CD4-positive, CD25-positive, alpha-beta regulatory T cell (primary cell): ENCODE measurements around the gene ZCWPW2. TPM values are rescaled to one million over a fixed set of nuclear protein-coding genes. Genes with fewer than 3 reads are reported as not detected.

Experiments used
- ATAC-seq, 2 donors: fragments of 150-1000 bp; cut with Tn5 transposase; one replicate each; pipeline ENCODE4 v1.10.0; 2021; ENCODE audit warnings: low read depth in 2 of 2, moderate number of reproducible peaks in 2 of 2, moderate library complexity in 1 of 2
- DNase-seq, 3 donors: peaks; one replicate each; pipeline versions ENCODE4 v3.0.0 to v3.0.0-alpha.2; 2012 to 2022; ENCODE audit warnings: mixed read lengths in 1 of 3
- H3K27ac ChIP-seq: one replicate; pipeline ENCODE4 v1.7.0; 2013; ENCODE audit warnings: mild to moderate bottlenecking, low read length; ENCODE audit not compliant: insufficient read depth, poor library complexity, severe bottlenecking
- H3K27me3 ChIP-seq: one replicate; pipeline ENCODE4 v1.7.0; 2013; ENCODE audit warnings: low read length; ENCODE audit not compliant: control insufficient read depth, insufficient read depth
- H3K36me3 ChIP-seq: one replicate; pipeline ENCODE4 v1.7.0; 2013; ENCODE audit warnings: mild to moderate bottlenecking, low read length, moderate library complexity; ENCODE audit not compliant: control insufficient read depth, insufficient read depth
- H3K4me1 ChIP-seq: 2 replicates; pipeline ENCODE4 v1.7.0; 2013; ENCODE audit warnings: mild to moderate bottlenecking, low read length; ENCODE audit not compliant: insufficient read depth, control insufficient read depth, poor library complexity, severe bottlenecking
- H3K4me3 ChIP-seq: one replicate; pipeline ENCODE4 v1.7.0; 2013; ENCODE audit warnings: low read depth, mild to moderate bottlenecking, low read length, moderate library complexity
- H3K9me3 ChIP-seq, 2 experiments: 1 replicate in 1 of 2; 2 replicates in 1 of 2; pipeline ENCODE4 v1.7.0; 2013; ENCODE audit warnings: low read length in 2 of 2, mild to moderate bottlenecking in 1 of 2, moderate library complexity in 1 of 2; ENCODE audit not compliant: control insufficient read depth in 2 of 2
- H3K27ac Mint-ChIP-seq, 3 donors: one replicate each; pipeline ENCODE4 v1.8.0; 2020 to 2022; ENCODE audit warnings: mild to moderate bottlenecking in 3 of 3, mixed read lengths in 3 of 3, moderate library complexity in 2 of 3
- H3K27me3 Mint-ChIP-seq: one replicate; pipeline ENCODE4 v1.8.0; 2022; ENCODE audit warnings: mild to moderate bottlenecking, mixed read lengths
- H3K36me3 Mint-ChIP-seq: one replicate; pipeline ENCODE4 v1.8.0; 2020; ENCODE audit warnings: mixed read lengths
- H3K4me1 Mint-ChIP-seq, 4 donors: one replicate each; pipeline ENCODE4 v1.8.0; 2020 to 2022; ENCODE audit warnings: mixed read lengths in 4 of 4, mild to moderate bottlenecking in 1 of 4
- H3K4me3 Mint-ChIP-seq, 4 donors: one replicate each; pipeline ENCODE4 v1.8.0; 2020 to 2022; ENCODE audit warnings: mild to moderate bottlenecking in 4 of 4, mixed read lengths in 4 of 4, moderate library complexity in 3 of 4
- H3K9me3 Mint-ChIP-seq, 7 donors: one replicate each; pipeline ENCODE4 v1.8.0; 2020 to 2022; ENCODE audit warnings: mixed read lengths in 7 of 7, mild to moderate bottlenecking in 3 of 7, moderate library complexity in 2 of 7
- polyA plus RNA-seq, 4 donors: library from polyadenylated mRNA; unstranded; fragments of 300-500 nt; fragmentation: Illumina TruSeq; gene quantifications; one replicate each; pipeline ENCODE4 v1.2.3, GENCODE V29; 2021
- total RNA-seq: library from RNA; stranded (reverse); gene quantifications from one replicate; pipeline ENCODE4 v1.2.3, GENCODE V29; 2022

The ZCWPW2 gene
- total and polyA plus RNA-seq, 5 donors from 2014 or later, result 0.37 to 1.2 (median 0.95) TPM

DNA sequence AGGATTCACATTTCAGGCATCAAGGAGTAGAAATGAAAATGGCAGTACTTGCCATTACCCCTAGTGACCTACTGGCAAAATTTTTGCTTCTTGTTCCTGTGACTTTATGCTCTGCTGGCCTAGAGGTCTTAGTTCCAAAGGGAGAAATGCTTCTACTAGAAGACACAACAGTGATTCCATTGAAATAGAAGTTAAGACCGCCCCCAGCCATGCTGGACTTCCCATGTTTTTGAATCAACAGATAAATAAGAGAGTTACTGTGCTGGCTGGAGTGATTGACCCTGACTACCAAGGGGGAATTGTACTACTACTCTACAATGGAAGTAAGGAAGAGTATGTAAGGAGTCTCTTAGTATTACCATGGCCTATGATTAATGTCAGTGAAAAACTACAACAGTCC is 196.3 kb downstream of the ZCWPW2 start:
- Histone ChIP-seq H3K4me3 (no peak overlapping the region), H3K27ac (no peak overlapping the region), H3K36me3 (no peaks in the 10 kb centered on the region), H3K9me3 (peaks cover 0 to 3% of the 10 kb centered on the region in 2 experiments), H3K4me1 (no peaks in the 10 kb centered on the region), H3K27me3 (no peaks in the 10 kb centered on the region)
- Mint-ChIP-seq H3K9me3 (peaks cover 0 to 20% (median 7%) of the 10 kb centered on the region in 7 donors), H3K27ac (no peak overlapping the region), H3K4me3 (no peak overlapping the region), H3K4me1 (no peaks in the 10 kb centered on the region), H3K36me3 (no peaks in the 10 kb centered on the region), H3K27me3 (no peaks in the 10 kb centered on the region)
- ATAC-seq (no peak), DNase-seq (no peak)

DNA sequence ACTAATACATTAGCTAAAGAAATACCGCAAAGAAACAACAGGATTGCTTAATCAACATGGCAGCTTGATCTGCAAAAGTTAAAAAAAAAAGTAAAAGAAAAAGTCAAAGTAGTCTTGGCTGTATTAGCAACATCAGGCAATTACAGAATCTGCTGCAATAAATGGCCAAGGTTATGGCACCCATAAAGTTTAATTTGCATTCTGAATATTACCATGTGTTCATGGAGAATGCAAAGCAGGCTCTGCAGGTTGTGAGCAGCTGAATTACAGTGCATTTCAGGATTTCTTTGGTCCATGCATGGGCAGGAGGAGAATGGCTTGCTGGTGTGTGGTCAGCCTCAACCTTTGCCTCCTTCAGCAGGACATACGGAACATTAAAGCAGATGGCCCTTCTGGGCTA is 199.2 kb downstream of the ZCWPW2 start:
- Histone ChIP-seq H3K27ac (no peak overlapping the region), H3K36me3 (no peaks in the 10 kb centered on the region), H3K9me3 (no peaks in the 10 kb centered on the region), H3K4me3 (no peak overlapping the region), H3K4me1 (no peaks in the 10 kb centered on the region), H3K27me3 (no peaks in the 10 kb centered on the region)
- Mint-ChIP-seq H3K27ac (no peak overlapping the region), H3K4me1 (no peaks in the 10 kb centered on the region), H3K9me3 (peaks cover 0 to 13% (median 6%) of the 10 kb centered on the region in 7 donors), H3K4me3 (no peak overlapping the region), H3K27me3 (no peaks in the 10 kb centered on the region), H3K36me3 (no peaks in the 10 kb centered on the region)
- DNase-seq, result no peak
- ATAC-seq, result no peak

DNA sequence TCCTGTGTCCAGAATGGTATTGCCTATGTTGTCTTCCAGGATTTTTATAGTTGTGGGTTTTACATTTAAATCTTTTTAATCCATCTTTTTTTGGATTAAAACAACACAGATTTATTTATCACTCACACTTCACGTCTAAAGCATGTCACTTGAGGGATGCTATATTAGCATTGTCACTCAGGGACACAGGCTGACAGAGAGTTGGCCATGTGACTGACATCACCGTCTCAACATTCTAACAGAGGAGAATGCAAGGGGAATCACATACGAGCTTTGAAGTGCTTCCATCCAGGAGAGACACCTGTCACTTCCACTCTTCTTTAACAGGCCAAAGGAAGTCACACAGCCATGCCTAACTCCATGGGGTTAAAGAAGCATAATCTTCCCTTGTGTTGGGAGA is 204.7 kb downstream of the ZCWPW2 start:
- no peak overlapping the region for H3K27ac ChIP-seq
- H3K4me3 ChIP-seq, result no peak overlapping the region
- no peak for DNase-seq
- H3K9me3 Mint-ChIP-seq, result peaks cover 0 to 10% (median 4%) of the 10 kb centered on the region in 7 donors
- no peaks in the 10 kb centered on the region for H3K4me1 Mint-ChIP-seq
- H3K4me3 Mint-ChIP-seq, result no peak overlapping the region
- no peaks in the 10 kb centered on the region for H3K27me3 ChIP-seq
- H3K36me3 Mint-ChIP-seq, result no peaks in the 10 kb centered on the region
- no peak for ATAC-seq
- H3K9me3 ChIP-seq, result no peaks in the 10 kb centered on the region
- no peaks in the 10 kb centered on the region for H3K36me3 ChIP-seq
- no peaks in the 10 kb centered on the region for H3K4me1 ChIP-seq
- H3K27me3 Mint-ChIP-seq, result no peaks in the 10 kb centered on the region
- no peak overlapping the region for H3K27ac Mint-ChIP-seq

DNA sequence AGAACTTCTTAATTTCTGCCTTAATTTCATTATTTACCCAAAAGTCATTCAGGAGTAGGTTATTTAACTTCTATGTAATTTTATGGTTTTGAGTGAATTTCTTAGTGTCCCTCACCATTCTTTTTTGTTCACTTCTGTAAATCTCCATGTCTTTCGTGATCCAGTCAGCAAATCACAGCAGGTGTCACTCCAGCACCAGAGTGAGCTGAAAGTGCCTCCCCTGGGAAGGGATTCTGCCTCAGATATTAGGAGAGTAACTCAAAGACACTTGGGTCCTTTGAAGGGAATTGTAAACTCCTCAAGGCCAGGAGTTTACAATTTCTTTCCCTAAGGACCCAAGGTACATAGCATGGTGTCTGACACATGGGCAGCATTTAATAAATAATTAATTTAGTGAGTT is 207.7 kb downstream of the ZCWPW2 start:
- DNase-seq, result no peak

DNA sequence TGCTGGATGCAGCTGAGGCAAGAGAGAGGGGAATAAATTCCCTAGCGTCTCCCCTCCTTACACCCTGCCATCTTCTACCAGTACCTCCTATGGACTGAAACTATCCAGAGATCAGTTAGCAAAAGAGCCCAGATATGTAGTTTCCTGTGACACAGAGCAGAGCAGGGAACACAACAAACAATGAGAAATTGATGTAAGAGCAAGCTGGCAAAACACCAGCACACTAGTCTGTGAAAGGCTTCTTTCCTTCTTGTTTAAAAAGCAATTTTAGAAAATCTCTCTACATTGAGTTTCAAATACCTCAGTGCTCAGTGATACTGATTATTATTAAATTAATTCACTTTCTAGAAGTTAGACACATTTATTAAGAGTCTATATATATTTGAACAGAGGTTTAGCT is 215.7 kb downstream of the ZCWPW2 start:
- DNase-seq, result no peak
- H3K4me3 Mint-ChIP-seq, result no peak overlapping the region
- Histone ChIP-seq H3K27me3 (no peaks in the 10 kb centered on the region), H3K4me1 (no peaks in the 10 kb centered on the region), H3K9me3 (no peaks in the 10 kb centered on the region), H3K27ac (no peak overlapping the region), H3K4me3 (no peak overlapping the region), H3K36me3 (no peaks in the 10 kb centered on the region)
- H3K27me3 Mint-ChIP-seq, result no peaks in the 10 kb centered on the region
- H3K36me3 Mint-ChIP-seq, result no peaks in the 10 kb centered on the region
- no peak for ATAC-seq
- peaks cover 0 to 7% (median 2%) of the 10 kb centered on the region in 7 donors for H3K9me3 Mint-ChIP-seq
- H3K4me1 Mint-ChIP-seq, result no peaks in the 10 kb centered on the region
- no peak overlapping the region for H3K27ac Mint-ChIP-seq

More for the DNA sequence above, 207.7 kb downstream of the ZCWPW2 start:
- no peaks in the 10 kb centered on the region for H3K27me3 Mint-ChIP-seq
- no peak overlapping the region for H3K27ac Mint-ChIP-seq
- no peak overlapping the region for H3K4me3 Mint-ChIP-seq
- peaks cover 0 to 13% (median 2%) of the 10 kb centered on the region in 7 donors for H3K9me3 Mint-ChIP-seq
- no peaks in the 10 kb centered on the region for H3K36me3 ChIP-seq
- no peak for ATAC-seq
- no peaks in the 10 kb centered on the region for H3K4me1 ChIP-seq
- H3K9me3 ChIP-seq, result no peaks in the 10 kb centered on the region
- no peaks in the 10 kb centered on the region for H3K27me3 ChIP-seq
- H3K36me3 Mint-ChIP-seq, result no peaks in the 10 kb centered on the region
- no peaks in the 10 kb centered on the region for H3K4me1 Mint-ChIP-seq
- H3K27ac ChIP-seq, result no peak overlapping the region
- no peak overlapping the region for H3K4me3 ChIP-seq

DNA sequence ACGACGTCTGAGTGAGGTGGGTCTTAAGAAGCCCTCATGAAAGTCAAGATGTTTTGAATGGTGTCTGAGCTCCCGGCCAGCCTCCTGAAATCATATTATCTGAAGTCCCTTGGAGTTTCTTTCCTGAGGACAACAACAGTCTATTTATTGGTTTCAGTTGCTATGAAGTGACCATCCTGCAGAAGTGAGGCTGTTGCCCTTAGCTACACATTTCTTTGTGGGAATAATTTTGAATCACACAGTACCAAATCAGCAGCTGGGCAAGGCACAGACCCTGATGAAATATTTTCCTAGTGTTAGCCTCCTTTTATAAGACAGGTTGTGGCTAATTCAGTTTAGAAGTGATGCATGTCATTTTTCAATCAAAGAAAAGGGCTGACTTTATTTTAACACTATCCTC is 220.8 kb downstream of the ZCWPW2 start:
- Mint-ChIP-seq H3K27ac (no peak overlapping the region), H3K27me3 (peaks cover 13% of the 10 kb centered on the region), H3K36me3 (no peaks in the 10 kb centered on the region), H3K9me3 (peaks cover 0 to 2% (median 0%) of the 10 kb centered on the region in 7 donors), H3K4me1 (no peaks in the 10 kb centered on the region), H3K4me3 (no peak overlapping the region)
- H3K4me1 ChIP-seq, result no peaks in the 10 kb centered on the region
- H3K9me3 ChIP-seq, result no peaks in the 10 kb centered on the region
- H3K4me3 ChIP-seq, result no peak overlapping the region
- DNase-seq, result no peak
- H3K36me3 ChIP-seq, result no peaks in the 10 kb centered on the region
- peaks cover under 1% of the 10 kb centered on the region for H3K27me3 ChIP-seq
- ATAC-seq, result no peak
- H3K27ac ChIP-seq, result no peak overlapping the region

DNA sequence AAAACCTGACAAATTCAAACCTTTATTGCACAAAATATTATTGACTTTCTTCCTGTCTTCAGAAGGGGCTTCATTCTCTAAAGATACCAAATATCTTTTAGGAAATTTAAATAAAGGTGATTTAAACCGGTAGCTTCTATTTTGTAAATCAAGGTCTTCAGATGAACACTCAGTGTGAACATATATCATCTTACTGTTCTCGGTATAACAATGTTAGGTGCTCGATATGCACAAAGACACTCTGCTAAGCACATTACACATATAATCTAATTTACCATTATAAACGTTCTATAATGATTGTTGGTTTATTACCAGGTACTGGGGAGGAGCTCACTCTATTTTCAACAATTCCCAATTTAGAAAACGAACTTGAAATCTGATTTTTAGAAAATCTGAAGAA is 225.5 kb downstream of the ZCWPW2 start:
- no peaks in the 10 kb centered on the region for H3K4me1 ChIP-seq
- Mint-ChIP-seq H3K4me1 (peaks cover 0 to 4% (median 0%) of the 10 kb centered on the region in 4 donors), H3K27me3 (peaks cover 39% of the 10 kb centered on the region), H3K9me3 (peaks cover 0 to 1% (median 0%) of the 10 kb centered on the region in 7 donors), H3K27ac (no peak overlapping the region), H3K36me3 (peaks cover 4% of the 10 kb centered on the region), H3K4me3 (no peak overlapping the region)
- H3K9me3 ChIP-seq, result no peaks in the 10 kb centered on the region
- no peak overlapping the region for H3K4me3 ChIP-seq
- no peaks in the 10 kb centered on the region for H3K36me3 ChIP-seq
- H3K27ac ChIP-seq, result no peak overlapping the region
- H3K27me3 ChIP-seq, result peaks cover 22% of the 10 kb centered on the region
- DNase-seq (no peak), ATAC-seq (no peak)

DNA sequence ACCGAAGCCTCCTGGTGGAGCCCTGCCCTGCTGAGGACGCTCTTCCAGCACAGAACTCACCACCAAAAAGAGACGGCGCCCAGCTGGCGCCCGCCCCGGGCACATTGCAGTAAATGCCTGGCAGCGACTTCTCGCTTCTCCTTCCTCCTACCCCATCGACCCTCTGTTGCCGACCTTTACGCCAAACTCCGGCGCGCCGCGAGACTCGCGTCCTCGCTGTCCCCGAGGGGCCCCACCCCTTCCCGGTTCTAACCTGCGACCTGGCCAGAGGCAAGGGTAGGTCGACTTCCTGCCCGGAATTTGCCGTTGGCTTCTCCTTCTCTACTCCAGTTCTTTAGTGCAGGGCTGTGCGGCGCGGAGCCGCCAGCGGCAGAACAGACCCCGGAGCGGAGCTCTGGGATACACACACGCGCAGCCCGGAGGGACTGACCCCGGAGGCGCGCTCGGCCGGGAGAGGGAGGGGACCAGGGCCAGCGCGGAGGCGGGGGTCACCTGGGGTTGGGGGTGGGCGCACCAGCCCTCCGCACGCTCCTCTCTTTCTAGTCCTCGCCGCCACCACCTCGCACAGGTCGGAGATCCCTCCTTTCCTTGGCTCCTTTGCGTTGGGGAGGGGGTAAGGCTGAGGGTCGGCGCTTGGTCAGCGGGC is 226.7 kb downstream of the ZCWPW2 start:
- Histone ChIP-seq H3K27ac (no peak overlapping the region), H3K4me3 (no peak overlapping the region), H3K4me1 (no peaks in the 10 kb centered on the region), H3K27me3 (peaks cover 25% of the 10 kb centered on the region), H3K9me3 (no peaks in the 10 kb centered on the region), H3K36me3 (no peaks in the 10 kb centered on the region)
- Mint-ChIP-seq H3K4me1 (peaks cover 0 to 4% (median 0%) of the 10 kb centered on the region in 4 donors), H3K4me3 (no peak overlapping the region), H3K9me3 (no peaks in the 10 kb centered on the region), H3K36me3 (peaks cover 4% of the 10 kb centered on the region), H3K27me3 (peaks cover 45% of the 10 kb centered on the region), H3K27ac (no peak overlapping the region)
- DNase-seq (no peak), ATAC-seq (no peak)
